Panc1 (cell line): Measurements from ENCODE around the gene FAM240A. TPM values are rescaled to one million over a fixed set of nuclear protein-coding genes. Genes with fewer than 3 reads are reported as not detected.

Experiments
- ATAC-seq: fragments of 200-7000 bp; cut with Tn5 transposase; 2 replicates; pipeline ENCODE4 v1.9.1; 2020; ENCODE audit warnings: mild to moderate bottlenecking, moderate library complexity
- BruUV-seq: library from RNA; stranded (reverse); fragments of 400-500 nt; replicated peaks from 2 replicates; lab custom pipeline; 2021; lab: Mats Ljungman, UMichigan
- CTCF ChIA-PET: fragments of 300-600 bp; sonication (Branson Sonifier 250); formaldehyde crosslinking; loops from one replicate; lab custom pipeline; 2022; ENCODE audit warnings: antibody characterized with exemption; lab: Charles Lee
- POLR2A ChIA-PET: fragments of 300-600 bp; sonication (Branson Sonifier 250); formaldehyde crosslinking; loops from one replicate; lab custom pipeline; 2022; ENCODE audit warnings: antibody characterized with exemption; lab: Charles Lee
- DNase-seq: peaks from one replicate; pipeline ENCODE4 v3.0.0-alpha.2; 2010; ENCODE audit warnings: low read depth, low spot score
- H3K27ac ChIP-seq: 2 replicates; pipeline ENCODE4 v1.5.1; 2011; ENCODE audit warnings: mild to moderate bottlenecking, low read length, inconsistent platforms
- H3K27me3 ChIP-seq: fragments of 200-500 bp; sonication (Bioruptor generic); 2 replicates; pipeline ENCODE4 v1.6.0; 2014; ENCODE audit warnings: low read length, inconsistent platforms; ENCODE audit not compliant: control insufficient read depth, insufficient read depth
- H3K36me3 ChIP-seq: fragments of 200-500 bp; sonication (Bioruptor generic); 2 replicates; pipeline ENCODE4 v1.5.1; 2014; ENCODE audit warnings: inconsistent platforms, mild to moderate bottlenecking, low read length, moderate library complexity; ENCODE audit not compliant: control insufficient read depth, insufficient read depth
- H3K4me1 ChIP-seq: 2 replicates; pipeline ENCODE4 v1.5.1; 2011; ENCODE audit warnings: inconsistent platforms, mild to moderate bottlenecking, low read length, moderate library complexity; ENCODE audit not compliant: control insufficient read depth, insufficient read depth
- H3K4me3 ChIP-seq, 2 experiments: 2 replicates each; pipeline ENCODE4 v1.5.1; 2011 to 2012; ENCODE audit warnings: low read depth in 2 of 2, low read length in 2 of 2, mild to moderate bottlenecking in 2 of 2, inconsistent platforms in 1 of 2, moderate library complexity in 1 of 2
- H3K9me3 ChIP-seq: fragments of 200-500 bp; sonication (Bioruptor generic); 2 replicates; pipeline ENCODE4 v1.5.1; 2014; ENCODE audit warnings: low read depth, mild to moderate bottlenecking, inconsistent platforms, low read length, moderate library complexity; ENCODE audit not compliant: control insufficient read depth, insufficient read depth
- POLR2AphosphoS5 ChIP-seq: IDR thresholded peaks from 2 replicates; pipeline ENCODE4 v1.6.1; 2012; ENCODE audit warnings: mild to moderate bottlenecking, low read depth, low read length, moderate library complexity
- SIN3A ChIP-seq: IDR thresholded peaks from 2 replicates; pipeline ENCODE4 v1.6.1; 2012; ENCODE audit warnings: low read depth, mild to moderate bottlenecking, low read length, moderate library complexity, borderline replicate concordance; ENCODE audit not compliant: insufficient read depth
- TCF7L2 ChIP-seq: IDR thresholded peaks from 2 replicates; pipeline ENCODE4 v1.6.1; 2011; ENCODE audit warnings: mild to moderate bottlenecking, low read depth, low read length, inconsistent platforms
- in situ Hi-C: cut with HindIII; loops from 2 replicates; pipeline ENCODE4 v1.10.0; 2016; ENCODE audit warnings: low sequenced_read_pairs, low pct_unique_long_range_greater_than_20kb
- intact Hi-C: fragments of 100-400 bp; cut with micrococcal nuclease; formaldehyde crosslinking; loops from one replicate; pipeline ENCODE4 v1.10.0; 2022; ENCODE audit not compliant: unreplicated experiment
- total RNA-seq: library from RNA; stranded (reverse); gene quantifications from one replicate; pipeline ENCODE4 v1.2.1, GENCODE V29; 2021; ENCODE audit not compliant: unreplicated experiment
- TF ChIP-seq, protein P1 (sequence below), 2 experiments: IDR thresholded peaks; 2 replicates each; pipeline ENCODE4 v1.6.1; 2011 to 2012; ENCODE audit warnings: low read depth in 2 of 2, control low read depth in 1 of 2, low read length in 1 of 2, mild to moderate bottlenecking in 1 of 2, moderate library complexity in 1 of 2; ENCODE audit not compliant: insufficient read depth in 1 of 2
- TF ChIP-seq, protein P2 (sequence below): fragments of 450-650 bp; IDR thresholded peaks from 2 replicates; pipeline ENCODE4 v1.5.1; 2017; ENCODE audit warnings: mild to moderate bottlenecking

The FAM240A gene
- total RNA-seq, 1 experiment from 2014 or later, result not detected

DNA sequence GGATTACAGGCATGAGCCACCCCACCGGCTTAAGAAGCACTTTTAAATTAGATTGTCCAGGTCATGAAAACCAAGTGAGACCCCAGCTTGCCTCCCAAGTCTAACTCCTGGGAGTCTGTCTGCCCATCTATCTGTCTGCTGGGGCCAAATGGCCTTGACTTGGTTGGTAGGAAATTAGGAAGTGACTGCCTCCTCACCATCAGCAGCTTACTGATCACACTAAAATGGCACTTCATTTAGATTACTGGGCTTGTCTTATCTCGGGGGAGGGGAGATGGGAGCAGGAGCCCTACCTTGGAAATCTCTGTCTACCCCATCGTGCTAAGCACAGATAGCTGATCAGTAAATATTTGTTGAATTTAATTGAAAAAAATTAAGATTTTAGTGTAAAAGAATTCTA is 40.6 kb upstream of the FAM240A start:
- in situ Hi-C loops, result no loop called here
- no peak for ATAC-seq
- intact Hi-C loops, result no loop called here
- H3K27me3 ChIP-seq, result peaks cover 2% of the 10 kb centered on the region; the same call in 1 of the 2 replicates
- no peak overlapping the region for H3K27ac ChIP-seq
- H3K4me1 ChIP-seq, result no peaks in the 10 kb centered on the region
- ChIA-PET CTCF (interaction anchor here (0.7 kb wide), 1 partner anchor 194 kb away, joined by 4 read pairs; no protein-coding TSS in a partner anchor), POLR2A (no interaction called here)
- no peak overlapping the region for H3K4me3 ChIP-seq
- H3K36me3 ChIP-seq, result no peaks in the 10 kb centered on the region
- H3K9me3 ChIP-seq, result no peaks in the 10 kb centered on the region
- TF ChIP-seq, protein P1, sequence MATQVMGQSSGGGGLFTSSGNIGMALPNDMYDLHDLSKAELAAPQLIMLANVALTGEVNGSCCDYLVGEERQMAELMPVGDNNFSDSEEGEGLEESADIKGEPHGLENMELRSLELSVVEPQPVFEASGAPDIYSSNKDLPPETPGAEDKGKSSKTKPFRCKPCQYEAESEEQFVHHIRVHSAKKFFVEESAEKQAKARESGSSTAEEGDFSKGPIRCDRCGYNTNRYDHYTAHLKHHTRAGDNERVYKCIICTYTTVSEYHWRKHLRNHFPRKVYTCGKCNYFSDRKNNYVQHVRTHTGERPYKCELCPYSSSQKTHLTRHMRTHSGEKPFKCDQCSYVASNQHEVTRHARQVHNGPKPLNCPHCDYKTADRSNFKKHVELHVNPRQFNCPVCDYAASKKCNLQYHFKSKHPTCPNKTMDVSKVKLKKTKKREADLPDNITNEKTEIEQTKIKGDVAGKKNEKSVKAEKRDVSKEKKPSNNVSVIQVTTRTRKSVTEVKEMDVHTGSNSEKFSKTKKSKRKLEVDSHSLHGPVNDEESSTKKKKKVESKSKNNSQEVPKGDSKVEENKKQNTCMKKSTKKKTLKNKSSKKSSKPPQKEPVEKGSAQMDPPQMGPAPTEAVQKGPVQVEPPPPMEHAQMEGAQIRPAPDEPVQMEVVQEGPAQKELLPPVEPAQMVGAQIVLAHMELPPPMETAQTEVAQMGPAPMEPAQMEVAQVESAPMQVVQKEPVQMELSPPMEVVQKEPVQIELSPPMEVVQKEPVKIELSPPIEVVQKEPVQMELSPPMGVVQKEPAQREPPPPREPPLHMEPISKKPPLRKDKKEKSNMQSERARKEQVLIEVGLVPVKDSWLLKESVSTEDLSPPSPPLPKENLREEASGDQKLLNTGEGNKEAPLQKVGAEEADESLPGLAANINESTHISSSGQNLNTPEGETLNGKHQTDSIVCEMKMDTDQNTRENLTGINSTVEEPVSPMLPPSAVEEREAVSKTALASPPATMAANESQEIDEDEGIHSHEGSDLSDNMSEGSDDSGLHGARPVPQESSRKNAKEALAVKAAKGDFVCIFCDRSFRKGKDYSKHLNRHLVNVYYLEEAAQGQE (IDR thresholded peaks at IDR 0.05; ENCODE audit: insufficient read depth in 1 of 2, low read depth in 2 of 2, low read length in 1 of 2), result no peak
- TF ChIP-seq SIN3A (no peak), TCF7L2 (no peak), POLR2AphosphoS5 (no peak)
- TF ChIP-seq, protein P2, sequence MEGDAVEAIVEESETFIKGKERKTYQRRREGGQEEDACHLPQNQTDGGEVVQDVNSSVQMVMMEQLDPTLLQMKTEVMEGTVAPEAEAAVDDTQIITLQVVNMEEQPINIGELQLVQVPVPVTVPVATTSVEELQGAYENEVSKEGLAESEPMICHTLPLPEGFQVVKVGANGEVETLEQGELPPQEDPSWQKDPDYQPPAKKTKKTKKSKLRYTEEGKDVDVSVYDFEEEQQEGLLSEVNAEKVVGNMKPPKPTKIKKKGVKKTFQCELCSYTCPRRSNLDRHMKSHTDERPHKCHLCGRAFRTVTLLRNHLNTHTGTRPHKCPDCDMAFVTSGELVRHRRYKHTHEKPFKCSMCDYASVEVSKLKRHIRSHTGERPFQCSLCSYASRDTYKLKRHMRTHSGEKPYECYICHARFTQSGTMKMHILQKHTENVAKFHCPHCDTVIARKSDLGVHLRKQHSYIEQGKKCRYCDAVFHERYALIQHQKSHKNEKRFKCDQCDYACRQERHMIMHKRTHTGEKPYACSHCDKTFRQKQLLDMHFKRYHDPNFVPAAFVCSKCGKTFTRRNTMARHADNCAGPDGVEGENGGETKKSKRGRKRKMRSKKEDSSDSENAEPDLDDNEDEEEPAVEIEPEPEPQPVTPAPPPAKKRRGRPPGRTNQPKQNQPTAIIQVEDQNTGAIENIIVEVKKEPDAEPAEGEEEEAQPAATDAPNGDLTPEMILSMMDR, result no peak
- no TSS peak for BruUV-seq
- DNase-seq, result no peak

DNA sequence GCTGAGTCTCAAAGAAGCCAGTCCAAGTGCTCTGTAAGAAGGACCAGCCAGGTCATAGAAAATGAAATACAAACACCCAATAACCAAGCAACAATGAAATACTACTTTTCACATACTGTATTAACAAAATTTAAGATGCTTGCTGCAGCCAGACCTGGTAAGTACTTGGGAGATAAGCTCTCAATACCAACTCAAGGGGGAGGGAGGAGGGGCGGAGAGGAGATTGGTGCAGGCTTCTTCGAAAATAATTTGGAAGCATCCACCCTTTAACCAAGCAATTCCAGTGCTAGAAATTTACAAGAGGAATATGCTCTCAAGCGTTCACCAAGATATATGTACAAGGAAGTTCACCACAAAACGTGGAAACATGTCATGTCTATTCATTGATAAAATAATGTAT is 38.6 kb upstream of the FAM240A start:
- ATAC-seq (no peak), DNase-seq (no peak)
- BruUV-seq, result no TSS peak
- ChIA-PET POLR2A (no interaction called here), CTCF (no interaction called here)
- Histone ChIP-seq H3K27ac (no peak overlapping the region), H3K9me3 (no peaks in the 10 kb centered on the region), H3K27me3 (no peaks in the 10 kb centered on the region), H3K4me1 (no peaks in the 10 kb centered on the region), H3K4me3 (no peak overlapping the region), H3K36me3 (no peaks in the 10 kb centered on the region)
- in situ Hi-C loops, result no loop called here
- TF ChIP-seq, protein P2, result no peak
- TF ChIP-seq, protein P1 (IDR thresholded peaks at IDR 0.05; ENCODE audit: insufficient read depth in 1 of 2, low read depth in 2 of 2, low read length in 1 of 2), result no peak
- no peak for TF ChIP-seq POLR2AphosphoS5
- TF ChIP-seq SIN3A, result no peak
- TF ChIP-seq TCF7L2, result no peak
- intact Hi-C loops, result no loop called here
